HEK293 (cell line): ENCODE data around the gene TAF1D.

Source experiments
- BCL11B ChIP-seq: fragments of 450-650 bp; formaldehyde crosslinking; IDR thresholded peaks from 2 replicates; pipeline ENCODE4 v1.5.1; 2016; ENCODE audit warnings: low read depth, missing biosample characterization, missing genetic modification characterization
- ZBTB1 ChIP-seq: fragments of 450-650 bp; formaldehyde crosslinking; IDR thresholded peaks from 2 replicates; pipeline ENCODE4 v1.5.1; 2016; ENCODE audit warnings: missing biosample characterization, missing genetic modification characterization
- ZBTB6 ChIP-seq: fragments of 450-650 bp; formaldehyde crosslinking; IDR thresholded peaks from 2 replicates; pipeline ENCODE4 v1.5.1; 2017; ENCODE audit warnings: missing biosample characterization, missing genetic modification characterization
- ZNF10 ChIP-seq: fragments of 450-650 bp; formaldehyde crosslinking; IDR thresholded peaks from 2 replicates; pipeline ENCODE4 v1.5.1; 2017; ENCODE audit warnings: missing biosample characterization, missing genetic modification characterization
- ZNF423 ChIP-seq: fragments of 450-650 bp; formaldehyde crosslinking; IDR thresholded peaks from 2 replicates; pipeline ENCODE4 v1.5.1; 2016; ENCODE audit warnings: missing biosample characterization, missing genetic modification characterization
- ZNF510 ChIP-seq: fragments of 450-650 bp; formaldehyde crosslinking; IDR thresholded peaks from 2 replicates; pipeline ENCODE4 v1.5.1; 2018; ENCODE audit warnings: mild to moderate bottlenecking, missing genetic modification characterization, missing biosample characterization; ENCODE audit not compliant: insufficient replicate concordance
- ZNF530 ChIP-seq: fragments of 450-650 bp; formaldehyde crosslinking; IDR thresholded peaks from 2 replicates; pipeline ENCODE4 v1.5.1; 2016; ENCODE audit warnings: low read depth, missing biosample characterization, missing genetic modification characterization
- ZNF558 ChIP-seq: fragments of 450-650 bp; formaldehyde crosslinking; IDR thresholded peaks from 2 replicates; pipeline ENCODE4 v1.5.1; 2016; ENCODE audit warnings: missing biosample characterization, missing genetic modification characterization
- ZNF621 ChIP-seq: fragments of 450-650 bp; formaldehyde crosslinking; IDR thresholded peaks from 2 replicates; pipeline ENCODE4 v1.5.1; 2017; ENCODE audit warnings: missing biosample characterization, missing genetic modification characterization
- TF ChIP-seq, protein P1 (sequence below): fragments of 450-650 bp; formaldehyde crosslinking; IDR thresholded peaks from 2 replicates; pipeline ENCODE4 v1.5.1; 2016; ENCODE audit warnings: missing biosample characterization, missing genetic modification characterization
- TF ChIP-seq, protein P2 (sequence below): fragments of 450-650 bp; formaldehyde crosslinking; IDR thresholded peaks from 2 replicates; pipeline ENCODE4 v1.5.1; 2016; ENCODE audit warnings: missing biosample characterization, missing genetic modification characterization
- TF ChIP-seq, protein P3 (sequence below): fragments of 450-650 bp; formaldehyde crosslinking; IDR thresholded peaks from 2 replicates; pipeline ENCODE4 v1.5.1; 2017; ENCODE audit warnings: missing biosample characterization, mild to moderate bottlenecking, missing genetic modification characterization, moderate library complexity
- TF ChIP-seq, protein P4 (sequence below): fragments of 450-650 bp; formaldehyde crosslinking; IDR thresholded peaks from 2 replicates; pipeline ENCODE4 v1.5.1; 2016; ENCODE audit warnings: missing biosample characterization, missing genetic modification characterization, low read depth

GRCh38 chr11:93733474-93733873 is 7.8 kb downstream of the TAF1D start:
- TF ChIP-seq, protein P1, sequence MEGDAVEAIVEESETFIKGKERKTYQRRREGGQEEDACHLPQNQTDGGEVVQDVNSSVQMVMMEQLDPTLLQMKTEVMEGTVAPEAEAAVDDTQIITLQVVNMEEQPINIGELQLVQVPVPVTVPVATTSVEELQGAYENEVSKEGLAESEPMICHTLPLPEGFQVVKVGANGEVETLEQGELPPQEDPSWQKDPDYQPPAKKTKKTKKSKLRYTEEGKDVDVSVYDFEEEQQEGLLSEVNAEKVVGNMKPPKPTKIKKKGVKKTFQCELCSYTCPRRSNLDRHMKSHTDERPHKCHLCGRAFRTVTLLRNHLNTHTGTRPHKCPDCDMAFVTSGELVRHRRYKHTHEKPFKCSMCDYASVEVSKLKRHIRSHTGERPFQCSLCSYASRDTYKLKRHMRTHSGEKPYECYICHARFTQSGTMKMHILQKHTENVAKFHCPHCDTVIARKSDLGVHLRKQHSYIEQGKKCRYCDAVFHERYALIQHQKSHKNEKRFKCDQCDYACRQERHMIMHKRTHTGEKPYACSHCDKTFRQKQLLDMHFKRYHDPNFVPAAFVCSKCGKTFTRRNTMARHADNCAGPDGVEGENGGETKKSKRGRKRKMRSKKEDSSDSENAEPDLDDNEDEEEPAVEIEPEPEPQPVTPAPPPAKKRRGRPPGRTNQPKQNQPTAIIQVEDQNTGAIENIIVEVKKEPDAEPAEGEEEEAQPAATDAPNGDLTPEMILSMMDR (tag by site-specific recombination) = no peak
- TF ChIP-seq, protein P2, sequence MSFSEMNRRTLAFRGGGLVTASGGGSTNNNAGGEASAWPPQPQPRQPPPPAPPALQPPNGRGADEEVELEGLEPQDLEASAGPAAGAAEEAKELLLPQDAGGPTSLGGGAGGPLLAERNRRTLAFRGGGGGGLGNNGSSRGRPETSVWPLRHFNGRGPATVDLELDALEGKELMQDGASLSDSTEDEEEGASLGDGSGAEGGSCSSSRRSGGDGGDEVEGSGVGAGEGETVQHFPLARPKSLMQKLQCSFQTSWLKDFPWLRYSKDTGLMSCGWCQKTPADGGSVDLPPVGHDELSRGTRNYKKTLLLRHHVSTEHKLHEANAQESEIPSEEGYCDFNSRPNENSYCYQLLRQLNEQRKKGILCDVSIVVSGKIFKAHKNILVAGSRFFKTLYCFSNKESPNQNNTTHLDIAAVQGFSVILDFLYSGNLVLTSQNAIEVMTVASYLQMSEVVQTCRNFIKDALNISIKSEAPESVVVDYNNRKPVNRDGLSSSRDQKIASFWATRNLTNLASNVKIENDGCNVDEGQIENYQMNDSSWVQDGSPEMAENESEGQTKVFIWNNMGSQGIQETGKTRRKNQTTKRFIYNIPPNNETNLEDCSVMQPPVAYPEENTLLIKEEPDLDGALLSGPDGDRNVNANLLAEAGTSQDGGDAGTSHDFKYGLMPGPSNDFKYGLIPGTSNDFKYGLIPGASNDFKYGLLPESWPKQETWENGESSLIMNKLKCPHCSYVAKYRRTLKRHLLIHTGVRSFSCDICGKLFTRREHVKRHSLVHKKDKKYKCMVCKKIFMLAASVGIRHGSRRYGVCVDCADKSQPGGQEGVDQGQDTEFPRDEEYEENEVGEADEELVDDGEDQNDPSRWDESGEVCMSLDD (tag by site-specific recombination) = no peak
- no peak for TF ChIP-seq ZNF10 (tag by site-specific recombination)
- TF ChIP-seq, protein P3, sequence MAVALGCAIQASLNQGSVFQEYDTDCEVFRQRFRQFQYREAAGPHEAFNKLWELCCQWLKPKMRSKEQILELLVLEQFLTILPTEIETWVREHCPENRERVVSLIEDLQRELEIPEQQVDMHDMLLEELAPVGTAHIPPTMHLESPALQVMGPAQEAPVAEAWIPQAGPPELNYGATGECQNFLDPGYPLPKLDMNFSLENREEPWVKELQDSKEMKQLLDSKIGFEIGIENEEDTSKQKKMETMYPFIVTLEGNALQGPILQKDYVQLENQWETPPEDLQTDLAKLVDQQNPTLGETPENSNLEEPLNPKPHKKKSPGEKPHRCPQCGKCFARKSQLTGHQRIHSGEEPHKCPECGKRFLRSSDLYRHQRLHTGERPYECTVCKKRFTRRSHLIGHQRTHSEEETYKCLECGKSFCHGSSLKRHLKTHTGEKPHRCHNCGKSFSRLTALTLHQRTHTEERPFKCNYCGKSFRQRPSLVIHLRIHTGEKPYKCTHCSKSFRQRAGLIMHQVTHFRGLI (tag by site-specific recombination) = no peak
- no peak for TF ChIP-seq ZNF621 (tag by site-specific recombination)
- no peak for TF ChIP-seq ZBTB1
- no peak for TF ChIP-seq BCL11B (tag by site-specific recombination)
- TF ChIP-seq, protein P4, sequence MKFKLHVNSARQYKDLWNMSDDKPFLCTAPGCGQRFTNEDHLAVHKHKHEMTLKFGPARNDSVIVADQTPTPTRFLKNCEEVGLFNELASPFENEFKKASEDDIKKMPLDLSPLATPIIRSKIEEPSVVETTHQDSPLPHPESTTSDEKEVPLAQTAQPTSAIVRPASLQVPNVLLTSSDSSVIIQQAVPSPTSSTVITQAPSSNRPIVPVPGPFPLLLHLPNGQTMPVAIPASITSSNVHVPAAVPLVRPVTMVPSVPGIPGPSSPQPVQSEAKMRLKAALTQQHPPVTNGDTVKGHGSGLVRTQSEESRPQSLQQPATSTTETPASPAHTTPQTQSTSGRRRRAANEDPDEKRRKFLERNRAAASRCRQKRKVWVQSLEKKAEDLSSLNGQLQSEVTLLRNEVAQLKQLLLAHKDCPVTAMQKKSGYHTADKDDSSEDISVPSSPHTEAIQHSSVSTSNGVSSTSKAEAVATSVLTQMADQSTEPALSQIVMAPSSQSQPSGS = no peak
- TF ChIP-seq ZBTB6 (tag by site-specific recombination) = no peak
- no peak for TF ChIP-seq ZNF530 (tag by site-specific recombination)
- no peak for TF ChIP-seq ZNF558
- no peak for TF ChIP-seq ZNF423 (tag by site-specific recombination)
- TF ChIP-seq ZNF510 (tag by site-specific recombination) = no peak
